HG03342 (cell line): ENCODE data around the gene PSAP.
A peak's percentile ranks its signal among the peaks of the same experiment; 100 is the strongest.
"Not testable (repeated sequence)": the region's sequence is repeated elsewhere in the genome, so short reads cannot be mapped to it uniquely, and the experiment has no call there.

Experiments used
- ATAC-seq: cut with Tn5 transposase; IDR thresholded peaks from one replicate; pipeline ENCODE4 v1.9.1; 2021; ENCODE audit warnings: mild to moderate bottlenecking, moderate library complexity; ENCODE audit not compliant: unreplicated experiment

Gene PSAP

DNA sequence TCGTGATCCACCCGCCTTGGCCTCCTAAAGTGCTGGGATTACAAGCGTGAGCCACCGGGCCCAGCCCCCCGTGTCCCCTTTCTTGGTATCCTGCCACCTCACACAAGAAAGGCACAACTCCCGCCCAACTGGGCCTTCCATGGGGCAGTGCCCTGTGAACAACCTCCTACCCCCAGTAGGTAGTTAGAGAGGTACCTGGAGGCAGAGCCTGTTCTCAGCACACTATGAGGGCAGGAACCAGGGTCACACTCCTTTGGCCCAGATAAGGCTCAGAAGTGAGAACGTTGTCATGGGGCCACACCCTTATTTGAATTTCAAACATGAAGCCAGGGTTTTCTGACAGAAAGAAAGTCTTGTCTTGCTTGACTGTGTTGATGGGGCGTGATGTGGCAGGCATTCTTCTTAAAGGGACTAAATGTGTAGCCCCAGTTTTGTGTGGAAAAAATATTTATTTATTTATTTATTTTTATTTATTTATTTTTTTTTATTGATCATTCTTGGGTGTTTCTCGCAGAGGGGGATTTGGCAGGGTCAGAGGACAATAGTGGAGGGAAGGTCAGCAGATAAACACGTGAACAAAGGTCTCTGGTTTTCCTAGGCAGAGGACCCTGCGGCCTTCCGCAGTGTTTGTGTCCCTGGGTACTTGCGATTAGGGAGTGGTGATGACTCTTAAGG lies 23.8 kb upstream of the PSAP start:
- ATAC-seq, result not testable (repeated sequence)

DNA sequence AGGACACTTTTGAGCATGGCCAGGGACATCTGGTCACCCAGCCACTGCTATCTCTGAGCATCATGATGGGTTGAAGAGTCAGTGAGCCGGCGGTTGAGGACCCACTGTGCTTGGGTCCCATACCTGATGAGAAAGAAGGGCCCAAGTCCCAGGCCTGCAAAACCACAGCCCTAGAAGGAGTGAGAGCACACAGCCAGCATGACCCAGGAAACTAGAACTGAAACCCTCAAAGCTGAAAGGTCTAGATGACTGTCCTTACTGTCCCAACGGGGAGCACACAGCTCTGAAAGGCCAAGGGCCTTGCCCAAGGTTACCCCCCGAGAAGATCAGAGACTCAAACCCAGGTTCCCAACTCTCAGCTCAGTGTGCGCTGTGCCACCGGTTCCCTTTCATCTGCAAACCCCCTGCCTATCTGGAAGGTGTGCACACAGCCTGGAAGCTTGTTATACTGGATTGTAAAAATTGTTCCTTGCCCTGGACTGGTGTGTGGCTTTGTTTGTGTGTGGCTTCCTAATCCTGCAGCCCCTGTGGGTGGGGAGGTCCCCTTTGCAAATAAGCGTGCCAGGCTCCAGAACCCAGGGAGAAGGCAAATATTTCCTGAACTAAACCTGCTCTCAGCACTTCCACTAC lies 22.6 kb upstream of the PSAP start:
- peak; percentile 95 for ATAC-seq

DNA sequence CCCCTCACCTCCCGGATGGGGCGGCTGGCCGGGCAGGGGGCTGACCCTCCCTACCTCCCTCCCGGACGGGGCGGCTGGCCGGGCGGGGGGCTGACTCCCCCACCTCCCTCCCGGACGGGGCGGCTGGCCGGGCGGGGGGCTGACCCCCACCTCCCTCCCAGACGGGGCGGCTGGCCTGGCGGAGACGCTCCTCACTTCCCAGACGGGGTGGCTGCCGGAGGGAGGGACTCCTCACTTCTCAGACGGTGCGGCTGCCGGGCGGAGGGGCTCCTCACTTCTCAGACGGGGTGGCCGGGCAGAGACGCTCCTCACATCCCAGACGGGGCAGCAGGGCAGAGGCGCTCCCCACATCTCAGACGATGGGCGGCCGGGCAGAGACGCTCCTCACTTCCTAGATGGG lies 18.6 kb upstream of the PSAP start:
- not testable (repeated sequence) for ATAC-seq

GRCh38 chr10:71868192-71868697 lies 17.2 kb upstream of the PSAP start:
- ATAC-seq, result no peak

- ATAC-seq, result no peak
These were observed 14.6 kb upstream of the PSAP start for GRCh38 chr10:71865561-71866041.

GRCh38 chr10:71864911-71865361 lies 13.9 kb upstream of the PSAP start:
- no peak for ATAC-seq

DNA sequence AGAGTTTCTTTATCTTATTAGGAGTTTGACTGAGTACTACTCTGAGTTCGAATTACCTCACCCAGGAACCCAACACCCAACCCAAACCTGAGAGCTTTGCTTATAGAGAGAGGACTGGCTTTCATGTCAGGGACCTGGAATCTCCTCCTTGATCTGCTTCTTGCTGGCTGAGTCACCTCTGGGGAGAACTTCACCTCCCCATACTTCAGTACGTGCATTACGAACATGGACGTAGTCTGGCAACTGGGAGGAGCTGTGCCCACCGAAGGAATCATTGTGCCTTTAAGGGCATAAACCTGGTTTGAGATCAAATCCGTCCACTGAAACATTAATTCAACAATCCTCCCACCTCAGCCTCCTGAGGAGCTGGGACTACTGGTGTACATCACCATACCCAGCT lies 12.2 kb upstream of the PSAP start:
- ATAC-seq, result no peak

- ATAC-seq, result peak; percentile 68
These were observed 9.4 kb upstream of the PSAP start for GRCh38 chr10:71860243-71861029.

DNA sequence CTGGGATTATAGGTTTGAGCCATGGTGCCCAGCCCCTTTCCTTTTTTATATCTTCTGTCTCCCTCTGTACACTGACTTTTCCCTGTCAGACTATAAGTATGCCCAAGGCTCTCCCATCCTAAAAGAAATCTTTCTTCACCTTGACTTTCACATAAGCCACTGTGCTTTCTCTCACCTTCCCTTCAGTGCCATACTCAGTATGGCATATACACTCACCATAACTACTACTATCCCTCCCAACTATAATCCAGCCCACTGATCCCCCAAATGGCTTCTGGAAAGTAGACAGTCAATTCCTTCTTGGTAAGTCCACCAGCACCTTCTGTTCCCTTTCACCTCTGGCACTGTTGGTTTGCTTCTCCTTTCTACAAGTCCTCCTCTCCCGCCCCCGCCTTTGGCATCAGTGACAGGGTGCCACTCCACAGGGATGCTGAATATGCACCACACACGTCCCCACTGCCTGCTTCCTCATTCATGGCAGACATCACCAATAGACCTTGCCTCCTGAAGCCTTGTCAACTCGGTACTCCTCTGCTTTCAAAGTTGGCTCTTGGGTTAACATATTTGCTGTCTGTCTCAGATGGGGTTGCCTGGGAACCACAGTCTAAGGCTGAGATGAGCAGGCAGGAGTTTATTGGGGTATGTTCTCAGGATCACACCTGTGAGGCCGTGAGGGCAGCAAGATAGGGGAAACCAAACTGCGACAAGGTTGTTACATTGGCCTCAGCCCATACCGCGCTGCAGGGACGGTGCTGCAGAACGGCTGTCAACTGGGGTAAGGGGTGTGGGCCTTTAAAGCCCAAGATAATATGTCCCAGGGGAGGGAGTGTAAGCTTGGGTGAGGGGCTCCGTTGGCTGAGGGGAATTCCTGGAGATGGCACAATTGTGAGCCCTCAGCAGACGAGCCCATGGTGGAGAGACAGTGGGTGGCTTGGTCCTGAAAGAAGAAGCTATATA lies 7.2 kb upstream of the PSAP start:
- no peak for ATAC-seq

DNA sequence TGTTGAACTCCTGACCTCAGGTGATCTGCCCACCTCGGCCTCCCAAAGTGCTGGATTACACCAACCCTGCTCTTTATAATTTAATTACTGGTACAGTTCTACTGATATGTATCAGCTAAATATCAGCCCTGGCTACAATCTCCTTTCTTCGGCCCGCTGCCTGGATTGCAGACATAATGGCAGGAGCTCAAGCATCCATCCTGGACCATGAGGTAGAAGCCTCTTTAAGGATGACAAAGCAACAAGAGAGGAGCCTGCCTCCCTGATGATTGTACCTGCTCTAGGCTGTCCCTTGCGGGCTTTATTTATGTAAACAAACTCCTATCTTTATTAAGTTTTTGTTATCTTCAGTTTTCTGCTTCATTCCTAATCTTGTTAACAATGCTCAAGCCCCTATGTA lies 5.6 kb upstream of the PSAP start:
- ATAC-seq, result no peak

DNA sequence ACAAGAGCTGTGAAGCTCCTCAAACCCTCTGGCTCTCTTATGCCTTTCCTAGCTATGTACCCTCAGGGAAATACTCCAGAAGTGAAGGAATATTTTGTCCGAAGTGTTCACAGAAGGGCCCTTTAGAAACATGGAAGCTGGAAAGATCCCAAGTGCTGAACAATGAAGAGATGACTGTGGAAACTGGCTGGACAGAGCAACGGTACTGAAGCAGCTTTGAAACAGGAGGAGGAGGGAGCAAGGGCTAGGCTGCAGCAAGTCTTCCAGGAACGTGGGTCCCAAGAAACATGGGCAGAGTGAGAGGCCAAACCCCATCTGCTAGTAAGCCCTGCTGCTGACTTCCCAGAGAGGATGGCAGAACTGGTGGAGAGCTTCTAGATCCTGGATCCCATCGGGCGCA lies 3.0 kb upstream of the PSAP start:
- ATAC-seq, result no peak

DNA sequence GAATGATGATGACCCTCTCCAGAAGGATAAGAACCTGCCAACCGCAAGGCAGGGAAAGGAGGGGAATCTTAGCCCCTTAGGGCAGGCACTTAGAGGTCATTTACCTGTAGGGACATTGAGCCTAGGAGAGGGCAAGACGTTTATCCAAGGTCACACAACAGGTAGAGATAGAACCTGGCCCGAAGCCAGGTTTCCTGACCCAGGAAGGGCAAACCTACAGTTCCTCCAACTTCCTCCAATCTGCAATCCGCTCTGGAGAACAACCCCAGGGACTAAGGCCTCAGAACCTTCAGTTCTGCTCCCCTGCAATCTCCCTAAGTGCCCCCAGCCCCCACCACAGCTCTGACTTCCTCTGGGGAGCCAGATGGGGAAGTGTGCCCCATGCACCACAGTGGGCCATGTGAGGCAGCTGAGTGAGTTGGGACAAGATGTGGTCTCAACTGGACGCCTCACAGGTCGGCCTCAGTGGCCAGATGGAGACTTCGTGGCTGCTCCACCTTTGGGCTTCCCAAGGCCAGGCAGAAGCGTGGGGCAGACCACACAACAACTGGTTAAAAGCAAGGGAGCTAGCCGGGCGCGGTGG lies 1.4 kb upstream of the PSAP start:
- ATAC-seq, result no peak

DNA sequence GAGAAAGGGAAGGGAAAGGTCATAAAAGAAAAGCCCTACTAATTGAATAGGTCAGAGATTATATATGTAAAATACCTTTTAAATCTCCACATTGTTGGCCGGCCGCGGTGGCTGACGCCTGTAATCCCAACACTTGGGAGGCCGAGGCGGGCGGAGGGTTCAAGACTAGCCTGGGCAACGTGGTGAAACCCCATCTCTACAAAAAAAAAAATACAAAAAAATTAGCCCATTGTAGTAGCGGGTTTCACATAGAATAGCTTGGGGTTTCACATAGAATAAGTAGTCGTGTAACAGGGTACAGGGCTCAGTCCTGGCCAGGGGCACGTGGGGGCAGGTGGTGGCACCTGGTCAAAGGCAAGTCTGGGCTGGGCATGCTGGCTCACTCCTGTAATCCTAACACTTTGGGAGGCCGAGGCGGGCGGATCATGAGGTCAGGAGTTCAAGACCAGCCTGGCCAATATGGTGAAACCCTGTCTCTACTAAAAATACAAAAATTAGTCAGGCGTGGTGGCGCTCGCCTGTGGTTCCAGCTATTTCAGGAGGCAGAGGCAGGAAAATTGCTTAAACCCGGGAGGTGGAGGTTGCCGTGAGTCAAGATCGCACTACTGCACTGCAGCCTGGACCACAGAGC lies 529 bp upstream of the PSAP start:
- peak; percentile 12 for ATAC-seq

DNA sequence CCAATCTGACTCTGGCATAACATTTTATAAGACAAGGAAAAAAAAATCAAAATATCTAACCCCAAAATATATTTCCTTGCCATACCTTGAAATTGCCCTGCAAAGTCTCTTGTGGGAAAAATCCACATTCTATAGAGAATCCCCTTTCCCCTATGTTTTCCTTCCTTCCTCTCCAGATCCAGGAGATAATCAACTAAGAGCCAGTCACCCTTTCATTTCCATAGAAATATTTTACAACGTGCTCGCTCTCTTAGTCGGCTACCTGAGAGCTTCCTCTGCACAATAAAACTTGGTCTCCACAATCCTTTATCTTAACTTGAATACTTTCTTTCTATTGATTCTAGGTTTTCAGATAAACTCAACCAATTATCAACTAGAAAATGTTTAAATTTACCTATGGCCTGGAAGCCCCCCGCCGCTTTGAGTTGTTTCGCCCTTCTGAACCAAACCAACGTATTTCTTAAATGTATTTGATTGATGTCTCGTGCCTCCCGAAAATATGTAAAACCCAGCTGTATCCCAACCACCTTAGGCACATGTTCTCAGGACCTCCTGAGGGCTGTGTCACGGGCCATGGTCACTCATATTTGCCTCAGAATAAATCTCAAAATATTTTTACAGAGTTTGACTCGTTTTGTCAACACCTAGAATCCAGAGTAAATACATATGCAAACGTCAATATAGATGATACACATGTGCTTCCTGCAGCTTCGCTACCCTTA lies 869 bp downstream of the PSAP start:
- ATAC-seq, result no peak

DNA sequence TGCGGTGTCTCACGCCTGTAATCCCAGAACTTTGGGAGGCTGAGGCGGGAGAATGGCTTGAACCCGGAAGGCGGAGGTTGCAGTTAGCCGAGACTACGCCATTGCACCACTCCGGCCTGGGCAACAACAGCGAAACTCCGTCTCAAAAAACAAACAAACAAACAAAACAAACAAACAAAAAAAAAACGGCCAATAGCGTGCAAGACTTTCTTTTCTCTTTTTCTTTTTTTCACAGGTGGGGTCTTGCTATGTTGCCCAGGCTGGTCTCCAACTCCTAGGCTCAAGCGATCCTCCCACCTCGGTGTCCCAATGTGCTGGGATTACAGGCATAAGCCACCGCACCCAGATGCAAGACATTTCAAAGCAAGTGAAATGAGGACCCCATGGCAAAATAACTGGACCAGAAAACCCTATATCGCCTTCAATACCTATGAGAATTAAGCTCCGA lies 1.6 kb downstream of the PSAP start:
- no peak for ATAC-seq

DNA sequence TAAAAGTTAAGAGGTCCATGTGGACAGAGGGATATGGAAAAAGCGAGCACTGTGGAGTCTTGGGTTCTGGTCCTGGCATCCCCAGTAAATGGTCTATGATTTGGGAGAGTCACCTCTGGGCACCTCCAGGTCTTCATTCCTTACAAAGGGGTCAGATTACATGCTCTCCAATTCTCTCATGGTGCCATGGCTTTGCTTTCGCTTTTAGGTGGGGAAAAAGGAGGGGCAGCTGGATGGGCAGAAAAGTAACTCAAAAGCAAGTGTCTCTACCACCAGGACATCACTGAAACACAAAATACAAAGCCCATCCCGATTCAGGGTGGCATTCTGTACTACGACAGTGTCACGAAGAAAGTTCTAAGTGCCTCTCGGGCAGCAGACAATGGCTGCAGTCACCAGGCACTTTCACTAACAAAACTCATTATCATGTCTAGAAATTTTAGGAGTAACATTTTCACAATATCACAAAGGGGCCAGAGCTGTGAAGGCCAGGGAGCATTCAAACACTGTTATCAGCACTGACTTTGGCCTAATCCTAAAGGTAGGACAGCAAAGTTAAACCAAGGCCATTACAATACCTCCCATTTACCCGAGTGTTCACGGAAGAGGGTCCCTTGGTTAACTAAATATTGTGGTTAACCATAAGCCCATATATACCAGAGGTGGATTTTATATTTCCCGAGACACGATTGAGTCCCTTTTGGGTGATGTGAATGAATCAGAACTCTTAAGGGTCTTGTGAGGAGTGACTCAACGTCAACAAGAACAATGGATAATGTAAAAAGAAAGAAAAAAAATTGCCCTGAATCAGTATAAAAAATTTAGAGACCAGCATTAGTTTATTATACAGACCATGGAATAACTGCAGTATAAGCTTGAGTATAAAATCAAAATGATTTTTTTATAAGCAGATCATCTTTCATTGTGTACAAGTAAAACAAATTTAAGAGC lies 2.5 kb downstream of the PSAP start:
- no peak for ATAC-seq

- no peak for ATAC-seq
These were observed 3.6 kb downstream of the PSAP start for GRCh38 chr10:71847418-71847817.

DNA sequence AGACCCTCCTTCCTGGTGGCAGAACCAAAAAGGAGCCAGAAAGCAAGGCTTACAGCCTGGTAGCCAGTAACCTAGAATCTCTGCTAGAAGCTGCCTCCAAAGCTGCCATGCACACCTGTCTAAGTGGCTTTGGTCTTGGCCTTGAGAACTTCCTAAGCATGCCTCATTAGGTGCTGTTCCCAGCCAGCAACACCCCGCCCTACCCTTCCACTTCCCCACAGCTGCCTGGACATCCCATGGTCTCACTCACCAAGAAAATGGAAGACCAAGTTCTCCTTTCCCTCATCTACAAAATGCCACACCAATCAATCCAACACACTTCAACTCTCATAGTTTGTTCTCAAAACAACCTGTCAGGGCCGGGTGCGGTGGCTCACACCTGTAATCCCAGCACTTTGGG lies 4.2 kb downstream of the PSAP start:
- no peak for ATAC-seq
